Measurements from ENCODE around the gene COQ4. TPM values are rescaled to one million over a fixed set of nuclear protein-coding genes. Genes with fewer than 3 reads are reported as not detected.

COQ4 gene
- total RNA-seq, 4 donors from 2014 or later: 55.5 to 89.2 (median 77.9) TPM

DNA sequence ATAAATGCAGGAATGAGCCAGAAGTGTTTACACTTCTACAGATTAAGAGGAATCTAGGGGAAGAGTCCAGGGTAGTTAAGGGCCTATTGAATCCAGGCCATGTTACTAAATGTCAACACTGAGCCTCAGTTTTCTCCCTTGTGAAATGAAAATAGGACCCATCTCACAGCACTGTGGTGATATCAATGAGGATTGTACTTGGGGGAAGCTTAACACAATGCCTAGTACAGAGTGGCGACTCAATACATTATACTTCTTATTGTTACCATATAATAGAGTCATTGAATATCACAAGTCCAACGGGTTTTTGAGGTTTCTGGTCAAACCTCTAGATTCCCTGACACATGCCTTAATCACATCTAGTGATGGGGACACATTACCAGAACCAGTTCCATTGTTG is 5.0 kb upstream of the COQ4 start:
- H3K27ac ChIP-seq: peak overlapping the region; percentile 39 to 68 (median 64)
- no peak overlapping the region for H3K4me3 ChIP-seq
- TF ChIP-seq, protein P1, sequence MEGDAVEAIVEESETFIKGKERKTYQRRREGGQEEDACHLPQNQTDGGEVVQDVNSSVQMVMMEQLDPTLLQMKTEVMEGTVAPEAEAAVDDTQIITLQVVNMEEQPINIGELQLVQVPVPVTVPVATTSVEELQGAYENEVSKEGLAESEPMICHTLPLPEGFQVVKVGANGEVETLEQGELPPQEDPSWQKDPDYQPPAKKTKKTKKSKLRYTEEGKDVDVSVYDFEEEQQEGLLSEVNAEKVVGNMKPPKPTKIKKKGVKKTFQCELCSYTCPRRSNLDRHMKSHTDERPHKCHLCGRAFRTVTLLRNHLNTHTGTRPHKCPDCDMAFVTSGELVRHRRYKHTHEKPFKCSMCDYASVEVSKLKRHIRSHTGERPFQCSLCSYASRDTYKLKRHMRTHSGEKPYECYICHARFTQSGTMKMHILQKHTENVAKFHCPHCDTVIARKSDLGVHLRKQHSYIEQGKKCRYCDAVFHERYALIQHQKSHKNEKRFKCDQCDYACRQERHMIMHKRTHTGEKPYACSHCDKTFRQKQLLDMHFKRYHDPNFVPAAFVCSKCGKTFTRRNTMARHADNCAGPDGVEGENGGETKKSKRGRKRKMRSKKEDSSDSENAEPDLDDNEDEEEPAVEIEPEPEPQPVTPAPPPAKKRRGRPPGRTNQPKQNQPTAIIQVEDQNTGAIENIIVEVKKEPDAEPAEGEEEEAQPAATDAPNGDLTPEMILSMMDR (IDR thresholded peaks at IDR 0.05): no peak
- TF ChIP-seq POLR2A (IDR thresholded peaks at IDR 0.05): no peak
- H3K4me1 ChIP-seq: peaks cover 8 to 19% (median 9%) of the 10 kb centered on the region in 3 donors
- no peaks in the 10 kb centered on the region for H3K9me3 ChIP-seq
- no peaks in the 10 kb centered on the region for H3K27me3 ChIP-seq
- H3K36me3 ChIP-seq: peaks cover 0 to 82% (median 11%) of the 10 kb centered on the region in 3 donors
- WGBS, 2 donors: 61 to 74% methylated on average over 2 of the region's 2 CpGs
- no peak for DNase-seq
- intact Hi-C loops (cut with DNase I): no loop called here

DNA sequence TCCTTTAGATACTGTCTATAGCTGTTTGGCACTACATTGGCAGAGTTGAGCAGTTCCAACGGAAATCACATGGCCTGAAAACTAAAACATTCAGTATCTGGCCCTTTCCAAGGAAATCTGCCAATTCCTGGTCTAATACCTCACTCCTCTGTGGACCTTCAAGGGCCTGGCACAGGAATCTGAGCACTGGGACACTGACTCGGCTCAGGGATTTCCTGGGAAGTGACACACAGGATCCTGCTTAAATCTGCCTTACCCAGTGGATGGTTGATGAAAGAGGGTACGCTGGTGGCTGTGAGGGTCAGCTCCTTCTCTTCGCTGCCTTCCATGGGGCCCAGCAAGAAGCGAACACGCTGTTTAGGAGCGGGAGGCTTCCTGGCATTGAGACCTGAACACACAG is 1.3 kb upstream of the COQ4 start:
- H3K9me3 ChIP-seq: no peaks in the 10 kb centered on the region
- H3K27me3 ChIP-seq: no peaks in the 10 kb centered on the region
- H3K27ac ChIP-seq: peak overlapping the region in 3 of 4 donors; percentile 84 to 97 (median 95)
- WGBS, 2 donors: 83 to 85% methylated on average over 6 to 7 of the region's 7 CpGs
- H3K36me3 ChIP-seq: peaks cover 0 to 60% (median 5%) of the 10 kb centered on the region in 3 donors
- peak overlapping the region; percentile 73 to 94 (median 89) for H3K4me3 ChIP-seq
- intact Hi-C loops (cut with DNase I): no loop called here
- TF ChIP-seq, protein P1 (IDR thresholded peaks at IDR 0.05): no peak
- no peak for TF ChIP-seq POLR2A (IDR thresholded peaks at IDR 0.05)
- DNase-seq: no peak
- peaks cover 18 to 54% (median 35%) of the 10 kb centered on the region in 3 donors for H3K4me1 ChIP-seq

DNA sequence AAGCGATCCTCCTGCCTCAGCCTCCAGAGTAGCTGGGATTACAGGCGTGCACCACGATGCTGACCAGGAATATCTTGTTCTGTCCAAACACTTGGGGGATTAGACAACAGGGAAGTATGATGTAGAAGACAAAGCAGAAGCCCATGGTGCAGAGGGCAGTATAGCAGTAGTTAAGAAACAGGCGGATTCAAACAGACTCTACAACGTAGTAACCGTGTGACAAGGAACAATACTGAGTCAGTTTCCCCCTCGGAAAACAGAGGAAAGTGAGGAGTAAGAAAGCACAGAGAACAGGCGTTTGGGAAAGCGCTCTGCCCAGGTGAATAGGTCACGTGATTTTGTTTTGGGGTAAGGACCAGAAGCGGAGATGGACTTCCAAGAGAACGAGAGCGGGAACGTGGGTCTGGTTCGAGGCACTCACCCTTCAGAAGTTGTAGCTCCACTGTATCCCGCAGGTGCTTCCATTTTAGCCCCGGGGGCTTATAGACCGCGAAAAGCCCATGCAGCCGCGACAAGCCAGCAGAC is 698 bp upstream of the COQ4 start:
- DNase-seq: no peak
- peak overlapping the region; percentile 84 to 97 (median 96) for H3K27ac ChIP-seq
- peak overlapping the region; percentile 73 to 94 (median 89) for H3K4me3 ChIP-seq
- WGBS, 2 donors: 1 to 3% methylated on average over 14 to 18 of the region's 21 CpGs
- H3K9me3 ChIP-seq: no peaks in the 10 kb centered on the region
- H3K36me3 ChIP-seq: peaks cover 2 to 60% (median 5%) of the 10 kb centered on the region in 3 donors
- H3K27me3 ChIP-seq: no peaks in the 10 kb centered on the region
- H3K4me1 ChIP-seq: peaks cover 18 to 56% (median 35%) of the 10 kb centered on the region in 3 donors
- intact Hi-C loops (cut with DNase I): no loop called here
- TF ChIP-seq, protein P1 (IDR thresholded peaks at IDR 0.05): no peak
- no peak for TF ChIP-seq POLR2A (IDR thresholded peaks at IDR 0.05)

DNA sequence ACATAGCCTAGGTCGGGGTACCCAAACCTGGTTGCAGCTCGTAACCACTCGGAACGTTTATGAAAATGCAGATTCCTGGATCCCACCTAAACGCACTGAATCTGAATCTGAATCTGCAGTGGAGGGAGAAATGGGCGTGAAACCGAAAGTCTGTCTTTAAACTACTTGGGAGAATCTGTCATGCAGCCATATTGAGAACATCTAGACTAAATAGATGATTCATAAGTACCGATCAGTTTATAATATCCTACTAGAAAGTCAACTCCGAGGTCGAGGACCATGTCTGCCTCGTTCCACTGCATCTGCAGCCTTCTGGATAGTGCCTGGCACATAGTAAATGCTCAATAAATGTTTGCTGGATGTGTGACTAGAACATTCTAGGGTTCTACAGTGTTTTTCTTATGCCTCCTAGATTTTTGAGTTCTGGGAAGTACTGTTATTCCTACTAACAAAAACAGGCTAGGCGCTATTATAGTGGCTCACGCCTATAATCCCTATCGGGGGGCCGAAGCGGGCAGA is 632 bp downstream of the COQ4 start:
- no peak for TF ChIP-seq POLR2A (IDR thresholded peaks at IDR 0.05)
- TF ChIP-seq, protein P1 (IDR thresholded peaks at IDR 0.05): no peak
- intact Hi-C loops (cut with DNase I): no loop called here
- Histone ChIP-seq H3K9me3 (no peaks in the 10 kb centered on the region), H3K27ac (peak overlapping the region; percentile 84 to 97 (median 96)), H3K27me3 (no peaks in the 10 kb centered on the region), H3K4me1 (peaks cover 18 to 56% (median 35%) of the 10 kb centered on the region in 3 donors), H3K4me3 (peak overlapping the region; percentile 73 to 94 (median 89)), H3K36me3 (peaks cover 3 to 60% (median 5%) of the 10 kb centered on the region in 3 donors)
- WGBS, 2 donors: 11 to 18% methylated on average over 14 to 16 of the region's 16 CpGs
- no peak for DNase-seq

DNA sequence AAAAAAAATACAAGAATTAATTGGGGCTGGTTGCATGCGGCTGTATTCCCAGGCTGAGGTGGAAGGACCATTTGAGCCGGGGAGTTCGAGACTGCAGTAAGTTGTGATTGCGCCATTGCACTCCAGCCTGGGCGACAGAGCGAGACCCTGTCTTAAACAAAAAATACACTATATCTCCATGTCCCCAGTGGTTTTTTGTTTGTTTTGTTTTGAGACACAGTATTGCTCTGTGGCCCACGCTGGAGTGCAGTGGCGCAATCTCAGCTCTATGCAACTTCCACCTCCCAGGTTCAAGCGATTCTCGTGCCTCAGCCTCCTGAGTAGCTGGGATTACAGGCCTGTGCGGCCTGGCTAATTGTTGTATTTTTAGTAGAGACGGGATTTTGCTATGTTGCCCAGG is 1.2 kb downstream of the COQ4 start:
- no peak for DNase-seq
- H3K4me1 ChIP-seq: peaks cover 18 to 62% (median 39%) of the 10 kb centered on the region in 3 donors
- H3K4me3 ChIP-seq: peak overlapping the region; percentile 73 to 94 (median 89)
- H3K36me3 ChIP-seq: peaks cover 3 to 58% (median 5%) of the 10 kb centered on the region in 3 donors
- no peaks in the 10 kb centered on the region for H3K27me3 ChIP-seq
- no peaks in the 10 kb centered on the region for H3K9me3 ChIP-seq
- WGBS, 2 donors: 61 to 77% methylated on average over 8 to 12 of the region's 12 CpGs
- TF ChIP-seq, protein P1 (IDR thresholded peaks at IDR 0.05): no peak
- TF ChIP-seq POLR2A (IDR thresholded peaks at IDR 0.05): no peak
- intact Hi-C loops (cut with DNase I): no loop called here
- peak overlapping the region; percentile 84 to 97 (median 96) for H3K27ac ChIP-seq

Data from esophagus squamous epithelium (tissue), 5 donors.